ENCODE results near the gene SPATA32. TPM values are rescaled to one million over a fixed set of nuclear protein-coding genes. Genes with fewer than 3 reads are reported as not detected.

Gene SPATA32
- total RNA-seq, 1 donor: not detected

DNA sequence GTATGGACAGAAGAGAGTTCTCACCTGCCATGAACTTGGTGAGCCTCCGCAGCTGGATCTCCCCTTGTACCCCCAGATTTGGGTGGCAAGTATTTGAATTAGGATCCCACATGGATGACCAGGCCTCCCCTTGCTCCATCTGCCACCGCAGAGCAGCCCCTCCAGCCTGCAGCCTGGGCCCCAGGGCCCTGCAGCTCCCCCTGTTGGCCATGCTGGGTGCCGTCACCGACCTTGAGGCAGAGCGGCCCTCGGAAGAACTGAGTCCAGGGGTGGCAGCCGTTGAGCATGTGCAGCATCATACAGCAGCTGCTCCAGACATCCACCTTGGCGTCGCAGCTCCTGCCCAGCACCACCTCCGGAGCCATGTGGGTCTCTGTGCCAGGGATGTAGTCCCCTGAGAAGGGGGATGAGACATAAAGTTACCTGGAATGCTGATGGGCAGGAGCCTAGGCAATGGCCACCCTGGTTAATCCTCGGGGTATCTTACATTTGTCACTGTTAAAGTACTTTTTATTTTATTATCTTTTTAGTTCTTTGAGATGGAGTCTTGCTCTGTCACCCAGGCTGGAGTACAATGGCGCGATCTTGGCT is 9.0 kb upstream of the SPATA32 start:
- H3K4me3 ChIP-seq (ENCODE audit: low read depth, low read length): no peak overlapping the region
- TF ChIP-seq, protein P1, sequence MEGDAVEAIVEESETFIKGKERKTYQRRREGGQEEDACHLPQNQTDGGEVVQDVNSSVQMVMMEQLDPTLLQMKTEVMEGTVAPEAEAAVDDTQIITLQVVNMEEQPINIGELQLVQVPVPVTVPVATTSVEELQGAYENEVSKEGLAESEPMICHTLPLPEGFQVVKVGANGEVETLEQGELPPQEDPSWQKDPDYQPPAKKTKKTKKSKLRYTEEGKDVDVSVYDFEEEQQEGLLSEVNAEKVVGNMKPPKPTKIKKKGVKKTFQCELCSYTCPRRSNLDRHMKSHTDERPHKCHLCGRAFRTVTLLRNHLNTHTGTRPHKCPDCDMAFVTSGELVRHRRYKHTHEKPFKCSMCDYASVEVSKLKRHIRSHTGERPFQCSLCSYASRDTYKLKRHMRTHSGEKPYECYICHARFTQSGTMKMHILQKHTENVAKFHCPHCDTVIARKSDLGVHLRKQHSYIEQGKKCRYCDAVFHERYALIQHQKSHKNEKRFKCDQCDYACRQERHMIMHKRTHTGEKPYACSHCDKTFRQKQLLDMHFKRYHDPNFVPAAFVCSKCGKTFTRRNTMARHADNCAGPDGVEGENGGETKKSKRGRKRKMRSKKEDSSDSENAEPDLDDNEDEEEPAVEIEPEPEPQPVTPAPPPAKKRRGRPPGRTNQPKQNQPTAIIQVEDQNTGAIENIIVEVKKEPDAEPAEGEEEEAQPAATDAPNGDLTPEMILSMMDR (IDR thresholded peaks at IDR 0.05; ENCODE audit: insufficient read depth, low read length): peak; percentile 63
- DNase-seq (ENCODE audit: low read depth): no peak

DNA sequence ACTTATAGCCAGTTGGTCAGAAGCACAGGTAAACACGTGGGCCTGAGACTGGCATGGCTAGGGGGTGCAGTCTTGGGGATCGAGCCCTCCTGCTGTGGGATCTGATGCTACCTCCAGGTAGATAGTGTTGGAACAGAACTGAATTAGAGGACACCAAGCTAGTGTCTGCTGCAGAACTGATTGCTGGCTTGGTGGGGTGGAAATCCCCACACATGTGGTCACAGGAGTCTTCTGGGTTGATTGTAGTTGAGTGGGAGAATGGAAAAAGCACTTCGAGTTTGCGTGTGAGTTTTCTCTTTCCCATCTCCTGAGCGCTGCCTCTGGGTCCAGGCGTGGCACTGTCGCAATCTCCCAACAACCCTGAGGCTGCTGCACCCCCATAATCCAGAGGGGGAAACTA is 8.0 kb upstream of the SPATA32 start:
- DNase-seq (ENCODE audit: low read depth): no peak

DNA sequence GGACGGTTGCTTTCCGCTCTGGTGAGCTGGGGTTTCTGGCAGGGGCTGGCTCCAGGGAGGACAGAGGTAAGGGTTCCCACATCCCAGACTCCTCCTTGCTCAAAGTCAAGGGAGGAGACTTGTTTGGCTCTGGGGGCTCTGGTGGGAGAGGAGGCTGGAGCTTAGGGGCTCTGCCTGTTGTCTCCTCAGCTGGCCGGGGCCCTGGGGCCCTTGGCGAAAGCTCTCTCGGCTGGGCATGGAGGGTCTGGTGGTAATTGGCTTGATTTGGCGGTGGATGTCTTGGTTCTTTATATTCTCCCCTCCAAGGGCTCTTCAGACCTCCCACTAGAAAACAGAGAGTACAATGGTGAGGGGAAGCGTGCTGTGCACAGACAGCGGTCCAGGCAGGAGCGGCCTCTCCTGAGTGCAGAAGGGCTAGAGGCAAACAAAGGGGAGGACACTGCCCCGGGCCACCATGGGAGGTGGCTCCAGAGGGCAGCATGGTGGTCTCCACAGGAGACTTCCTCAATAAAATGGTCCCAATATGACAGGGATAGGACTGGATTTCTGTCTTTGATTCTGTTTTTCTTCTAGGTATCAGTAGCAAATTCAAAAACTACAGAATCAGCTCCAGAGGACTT is 5.7 kb upstream of the SPATA32 start:
- TF ChIP-seq, protein P1 (IDR thresholded peaks at IDR 0.05; ENCODE audit: insufficient read depth, low read length): no peak
- H3K4me3 ChIP-seq (ENCODE audit: low read depth, low read length): no peak overlapping the region
- no peak for DNase-seq (ENCODE audit: low read depth)

More for the DNA sequence above, 8.0 kb upstream of the SPATA32 start:
- no peak overlapping the region for H3K4me3 ChIP-seq (ENCODE audit: low read depth, low read length)
- TF ChIP-seq, protein P1 (IDR thresholded peaks at IDR 0.05; ENCODE audit: insufficient read depth, low read length): no peak

DNA sequence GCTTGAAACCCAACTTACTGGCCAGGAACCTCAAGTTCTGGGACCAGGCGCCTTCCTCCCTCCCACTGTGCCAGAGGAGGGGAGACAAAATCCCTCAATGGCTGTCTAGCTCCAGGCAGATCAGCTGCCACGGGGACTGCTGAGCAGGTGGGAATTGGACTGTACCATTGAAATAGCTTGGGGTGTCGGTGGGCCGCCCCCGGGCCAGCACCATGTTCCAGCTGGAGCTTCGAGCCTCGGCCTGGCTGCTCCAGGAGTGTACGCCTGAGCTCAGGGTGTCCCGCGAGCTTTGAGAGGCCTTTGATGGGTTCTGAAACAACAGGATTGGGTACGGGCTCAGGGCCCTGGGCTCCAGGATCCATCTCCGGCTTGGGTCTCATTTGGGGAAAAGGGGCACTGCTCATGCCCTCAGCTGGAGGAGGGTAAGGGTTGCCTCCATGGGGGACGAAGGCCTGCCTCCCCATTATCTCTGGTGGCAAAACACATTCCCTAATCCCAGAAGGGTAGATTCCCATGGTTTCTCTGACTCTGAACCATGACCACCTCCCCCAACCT is 4.6 kb upstream of the SPATA32 start:
- H3K4me3 ChIP-seq (ENCODE audit: low read depth, low read length): no peak overlapping the region
- TF ChIP-seq, protein P1 (IDR thresholded peaks at IDR 0.05; ENCODE audit: insufficient read depth, low read length): no peak
- DNase-seq (ENCODE audit: low read depth): no peak

DNA sequence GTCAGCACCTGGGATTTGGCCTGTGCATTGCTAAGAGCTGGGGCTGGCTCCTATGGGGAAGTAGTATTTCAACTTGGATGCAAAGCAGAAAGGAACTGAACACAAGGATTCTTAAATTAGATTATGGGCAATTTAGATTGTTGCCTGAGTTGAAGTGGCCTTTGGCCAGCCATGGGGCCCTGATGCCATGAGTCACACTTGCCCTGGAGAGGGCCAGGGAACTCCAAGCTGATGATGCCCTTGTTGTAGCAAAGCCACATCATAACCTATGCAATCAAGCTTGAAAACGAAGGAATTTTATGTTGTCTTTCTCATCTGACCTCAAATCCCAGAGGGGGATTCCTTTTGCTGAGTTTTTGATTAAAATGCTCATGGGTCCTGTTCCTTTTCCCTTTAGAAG is 3.9 kb upstream of the SPATA32 start:
- peak; percentile 93 for DNase-seq (ENCODE audit: low read depth)
- no peak overlapping the region for H3K4me3 ChIP-seq (ENCODE audit: low read depth, low read length)

DNA sequence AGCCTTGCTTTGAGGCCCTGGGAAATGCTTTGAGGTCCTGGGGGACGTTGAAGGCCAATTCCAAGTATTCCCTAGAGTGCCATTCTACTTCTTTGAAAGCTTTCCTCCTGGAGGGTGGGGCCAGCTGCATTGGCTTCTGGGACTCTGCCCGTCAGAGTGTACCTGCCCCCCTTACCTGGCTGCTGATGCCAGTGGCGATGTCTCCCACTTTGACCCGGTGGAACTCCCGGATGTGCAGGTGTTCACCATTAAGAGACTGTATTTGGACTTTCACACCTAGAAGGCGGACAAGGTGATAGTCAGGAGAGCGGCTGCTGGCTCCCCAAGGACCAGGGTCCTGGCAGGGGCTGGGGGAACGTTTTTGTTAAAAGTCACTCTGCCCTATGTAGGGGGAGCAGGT is 3.1 kb upstream of the SPATA32 start:
- TF ChIP-seq, protein P1 (IDR thresholded peaks at IDR 0.05; ENCODE audit: insufficient read depth, low read length): no peak
- DNase-seq (ENCODE audit: low read depth): no peak
- no peak overlapping the region for H3K4me3 ChIP-seq (ENCODE audit: low read depth, low read length)

More for the DNA sequence above, 3.9 kb upstream of the SPATA32 start:
- TF ChIP-seq, protein P1 (IDR thresholded peaks at IDR 0.05; ENCODE audit: insufficient read depth, low read length): no peak
